ENCODE results near the gene LIX1.
"Not testable (repeated sequence)": the region's sequence is repeated elsewhere in the genome, so short reads cannot be mapped to it uniquely, and the experiment has no call there.

The LIX1 gene

DNA sequence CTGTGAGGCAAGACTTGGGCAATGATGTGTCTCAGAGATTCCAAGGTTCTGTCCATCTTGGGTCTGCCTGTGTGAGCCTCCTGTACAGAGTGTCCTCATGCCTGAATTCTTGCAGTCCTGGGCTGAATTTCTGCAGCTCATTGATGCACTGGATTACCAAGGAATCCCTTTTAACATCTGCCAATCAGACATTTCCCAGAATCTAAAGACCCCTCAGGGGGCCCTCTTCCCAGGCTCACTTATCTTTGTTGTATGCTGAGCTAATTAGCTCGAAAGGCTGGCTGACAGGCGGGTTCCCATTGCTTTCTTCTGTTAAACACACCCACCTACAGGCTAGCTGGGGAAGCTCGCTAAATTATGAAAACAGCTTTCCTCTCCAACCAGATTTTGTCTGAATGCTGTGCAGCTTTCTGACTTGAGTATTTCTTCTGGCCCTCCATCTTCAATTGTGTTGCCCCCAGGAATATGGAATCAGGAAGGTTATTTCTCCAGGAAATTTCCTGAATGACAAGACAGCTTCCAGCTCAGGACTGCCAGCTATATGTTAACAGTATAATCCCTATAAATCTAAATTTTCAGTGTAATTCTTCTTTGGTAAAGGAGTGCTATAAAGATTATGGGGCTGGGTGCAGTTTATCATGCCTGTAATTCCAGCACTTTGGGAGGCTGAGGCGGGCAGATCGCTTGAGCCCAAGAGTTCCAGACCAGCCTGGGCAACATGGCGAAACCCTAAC, at the start of gene LIX1:
LIX1 (minus strand) TSS at position 91 of the 734 bp plus-strand sequence; CDS start at position 56, 35 bp downstream.
- DNase-seq: no peak

DNA sequence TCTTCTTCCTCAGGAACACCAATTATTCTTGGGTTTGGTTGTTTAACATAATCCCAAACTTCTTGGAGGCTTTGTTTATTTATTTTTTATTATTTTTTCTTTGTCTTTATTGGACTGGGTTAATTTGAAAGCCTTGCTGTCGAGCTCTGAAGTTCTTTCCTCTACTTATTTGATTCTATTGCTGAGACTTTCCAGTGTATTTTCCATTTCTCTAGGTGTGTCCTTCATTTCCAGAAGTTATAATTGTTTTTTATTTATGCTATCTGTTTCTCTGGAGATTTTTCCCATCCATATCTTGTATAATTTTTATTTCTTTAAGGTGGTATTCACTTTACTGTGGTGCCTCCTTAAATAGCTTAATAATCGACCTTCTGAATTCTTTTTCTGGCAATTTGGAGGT, 49.5 kb upstream of the LIX1 start:
- no peak for DNase-seq

DNA sequence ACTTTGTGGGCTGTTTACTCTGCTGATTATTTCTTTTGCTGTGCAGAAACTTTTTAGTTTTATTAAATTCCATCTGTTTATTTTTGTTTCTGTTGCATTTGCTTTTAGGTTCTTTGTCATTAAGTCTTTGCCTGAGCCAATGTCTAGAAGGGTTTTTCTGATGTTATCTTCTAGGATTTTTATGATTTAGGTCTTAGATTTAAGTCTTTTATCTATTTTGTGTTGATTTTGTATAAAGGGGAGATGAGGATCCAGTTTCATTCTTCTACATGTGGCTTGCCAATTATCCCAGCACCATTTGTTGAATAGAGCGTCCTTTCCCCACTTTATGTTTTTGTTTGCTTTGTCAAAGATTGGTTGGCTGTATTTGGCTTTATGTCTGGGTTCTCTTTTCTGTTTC, 47.1 kb upstream of the LIX1 start:
- DNase-seq: not testable (repeated sequence)

DNA sequence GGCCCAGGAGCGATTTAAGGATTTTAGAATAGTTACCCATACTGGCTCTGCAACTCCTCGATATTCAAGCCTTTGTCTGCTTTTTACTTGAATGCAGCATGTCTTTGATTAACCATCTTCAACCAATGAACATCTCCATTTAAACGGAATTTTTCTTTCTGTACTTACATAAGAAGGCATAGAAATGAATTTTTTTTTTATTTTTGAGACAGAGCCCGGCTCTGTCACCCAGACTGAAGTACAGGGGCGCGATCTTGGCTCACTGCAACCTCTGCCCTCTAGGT, 41.5 kb upstream of the LIX1 start:
- no peak for DNase-seq

DNA sequence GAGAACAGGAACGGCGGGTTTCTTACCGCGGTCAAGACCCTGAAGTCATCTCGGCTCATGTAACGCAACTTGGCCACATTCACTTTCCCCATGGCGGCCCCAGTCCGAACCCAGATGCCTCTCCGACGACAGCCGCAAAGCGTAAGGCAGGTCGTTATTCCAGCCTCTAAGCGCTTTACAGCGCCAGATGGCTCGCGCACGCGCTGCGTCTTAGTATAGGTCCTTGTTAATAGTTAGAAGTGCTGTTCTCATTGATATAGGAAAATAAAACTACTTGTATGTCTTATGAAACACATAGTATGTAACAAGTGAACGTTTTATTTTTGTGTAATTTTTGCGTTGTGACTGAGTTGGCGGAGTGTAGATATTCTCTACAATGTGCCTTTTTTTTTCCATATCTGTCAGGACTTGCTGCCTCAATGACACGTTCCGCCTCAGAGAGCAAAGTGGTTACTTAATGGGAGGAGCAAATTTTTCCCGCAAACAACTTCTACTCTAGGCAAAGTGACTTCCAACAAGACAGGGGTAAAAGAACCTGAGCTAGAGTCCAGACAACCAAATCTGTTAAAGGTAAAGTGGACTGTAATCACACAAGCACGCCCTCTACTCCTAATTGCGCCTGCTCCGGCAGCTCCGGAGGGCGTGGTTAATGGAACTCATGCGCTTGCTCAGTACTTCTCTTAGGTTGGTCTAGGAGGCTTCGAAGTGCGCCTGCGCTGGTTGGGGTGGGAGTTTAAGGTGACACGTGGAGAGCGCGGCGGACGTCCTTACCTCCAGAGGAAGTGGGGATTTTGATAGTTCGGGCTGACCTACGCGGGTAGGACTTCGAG, 40.9 kb upstream of the LIX1 start, which contains the start of gene RIOK2:
RIOK2 (minus strand) TSS at position 148 of the 830 bp plus-strand sequence; CDS start at position 92, 56 bp downstream.
- peak; percentile 93 for DNase-seq

DNA sequence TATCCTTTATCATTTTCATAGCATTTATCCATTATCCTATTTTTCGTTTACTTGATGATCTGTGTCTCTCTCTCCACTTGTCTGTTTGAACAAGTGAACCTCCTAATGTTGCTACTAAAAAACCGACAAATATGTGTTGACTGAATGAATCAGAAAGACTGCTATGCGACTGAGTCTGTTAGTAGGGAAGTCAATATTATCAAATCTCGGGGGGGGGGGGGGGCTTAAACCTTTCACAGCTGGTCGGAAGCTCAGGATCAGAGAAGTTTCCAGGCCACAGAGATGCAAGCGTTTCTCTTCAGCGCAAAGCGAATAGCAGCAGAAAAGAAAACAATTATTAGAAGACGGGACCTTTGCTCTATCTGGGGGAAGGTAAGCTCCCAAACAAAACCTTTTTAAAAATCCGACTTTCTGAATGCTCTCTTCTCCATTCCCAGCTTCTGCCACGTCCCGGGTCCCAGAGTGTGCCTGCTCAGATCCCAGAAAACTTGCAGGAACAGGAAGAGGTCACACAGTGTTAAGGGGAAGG, 40.2 kb upstream of the LIX1 start:
- no peak for DNase-seq

DNA sequence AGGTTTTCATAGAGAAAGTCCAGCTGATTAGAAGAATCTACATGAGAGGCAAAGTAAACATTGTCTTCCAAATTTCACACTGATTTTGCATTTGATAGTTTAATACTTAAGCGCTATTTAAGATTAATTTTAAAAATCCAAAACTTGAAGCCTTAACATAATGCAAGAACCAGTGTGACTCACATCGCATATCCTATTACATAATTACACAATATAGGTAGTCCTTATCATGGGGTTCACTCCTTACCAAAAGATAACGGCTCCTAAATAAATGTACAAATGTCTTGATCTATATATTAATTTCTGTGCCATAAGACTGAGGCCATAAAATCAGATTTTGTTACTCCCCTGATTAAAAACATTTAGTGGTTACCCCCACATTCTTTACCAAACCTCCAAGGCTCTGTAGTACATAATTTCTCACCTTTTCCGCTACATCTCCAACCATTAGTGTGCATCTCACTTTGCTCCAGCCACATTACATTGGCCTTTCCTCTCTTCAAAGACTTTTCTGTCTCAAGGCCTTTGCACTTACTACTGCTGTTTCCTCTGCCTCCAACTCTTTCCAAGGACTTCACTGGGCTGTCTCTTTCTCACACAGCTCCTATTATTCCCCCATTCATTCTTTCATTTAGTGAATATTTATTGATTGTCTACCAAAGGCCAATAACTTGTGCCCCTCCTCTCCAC, 39.6 kb upstream of the LIX1 start:
- DNase-seq: no peak

DNA sequence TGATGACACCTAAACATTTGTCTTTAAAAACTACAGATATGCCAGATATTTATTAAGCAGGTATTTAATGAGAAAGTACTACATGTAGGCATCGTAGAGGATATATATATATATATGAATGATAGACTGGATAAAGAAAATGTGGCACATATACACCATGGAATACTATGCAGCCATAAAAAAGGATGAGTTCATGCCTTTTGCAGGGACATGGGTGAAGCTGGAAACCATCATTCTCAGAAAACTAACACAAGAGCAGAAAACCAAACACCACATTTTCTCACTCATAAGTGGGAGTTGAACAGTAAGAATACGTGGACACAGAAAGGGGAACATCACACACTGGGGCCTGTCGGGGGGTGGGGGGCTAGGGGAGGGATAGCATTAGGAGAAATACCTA, 37.0 kb upstream of the LIX1 start:
- DNase-seq: not testable (repeated sequence)

DNA sequence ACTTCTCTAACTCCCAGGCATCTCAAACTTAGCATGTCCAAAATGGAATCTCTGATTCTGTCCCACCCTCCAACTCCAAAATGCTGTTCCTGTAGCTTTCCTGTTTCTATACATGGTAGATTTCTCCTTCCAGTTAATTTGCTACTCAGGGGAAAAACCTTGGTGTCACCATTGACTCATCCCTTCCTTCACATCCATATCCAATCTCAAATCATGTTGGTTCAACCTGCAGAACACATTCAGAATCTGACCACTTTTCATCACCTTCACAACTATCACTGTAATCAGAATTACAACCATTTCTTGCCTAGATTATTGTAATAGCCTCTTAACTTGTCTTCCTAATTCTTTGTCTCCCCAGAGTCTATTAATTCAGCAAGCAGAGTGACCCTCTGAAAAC, 29.8 kb upstream of the LIX1 start:
- DNase-seq: no peak

DNA sequence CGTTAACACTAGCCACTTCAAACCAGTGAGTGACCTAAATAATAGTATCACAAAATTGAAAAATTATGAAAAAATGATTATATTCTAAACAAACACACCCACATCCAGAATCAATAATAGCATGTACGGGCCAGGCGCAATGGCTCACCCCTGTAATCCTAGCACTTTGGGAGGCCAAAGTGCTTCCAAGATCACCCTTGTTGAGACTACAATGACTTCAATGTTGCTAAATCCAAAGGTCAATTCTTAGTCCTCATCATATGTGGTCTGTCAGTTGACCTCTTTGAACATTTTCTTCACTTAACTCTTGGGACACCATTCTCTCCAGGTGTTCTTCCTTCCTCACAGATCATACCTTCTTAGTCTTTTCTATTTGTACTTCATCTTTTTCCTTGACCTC, 29.3 kb upstream of the LIX1 start:
- no peak for DNase-seq

DNA sequence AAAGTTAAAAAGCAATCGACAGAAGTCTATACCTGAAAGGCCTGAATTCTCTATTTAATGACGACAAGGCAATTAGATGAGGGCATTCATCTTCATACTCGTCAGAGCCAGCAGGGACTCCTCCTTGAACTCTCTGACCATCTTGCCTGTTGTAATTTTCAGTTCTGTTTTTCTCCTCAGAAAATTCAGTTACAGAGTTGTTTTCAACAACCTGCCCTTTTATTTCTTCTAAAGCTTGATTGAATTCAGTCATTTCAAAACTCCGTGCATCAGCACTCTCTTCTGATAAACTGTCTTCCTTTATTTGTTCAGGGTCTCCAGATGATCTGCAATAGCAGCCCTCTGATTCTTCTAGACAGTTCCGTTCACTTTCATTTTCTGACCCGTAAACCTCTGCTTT, 25.0 kb upstream of the LIX1 start:
- no peak for DNase-seq

DNA sequence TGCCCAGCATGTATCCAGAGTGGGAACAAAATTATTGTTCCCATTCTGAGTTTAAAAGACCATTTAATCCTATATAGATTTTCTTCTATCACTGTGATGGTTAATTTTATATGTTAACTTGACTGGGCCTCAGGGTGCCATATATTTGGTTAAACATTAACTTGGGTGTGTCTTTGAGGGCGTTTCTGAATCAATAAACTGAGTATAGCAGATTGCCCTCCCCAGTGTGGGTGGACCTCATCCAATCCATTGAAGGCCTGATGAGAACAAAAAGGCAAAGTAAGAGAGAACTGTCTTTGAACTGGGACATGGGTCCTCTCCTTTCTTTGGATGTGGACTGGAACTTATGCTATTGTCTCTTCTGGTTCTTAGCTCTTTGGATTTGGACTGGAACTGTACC, 23.3 kb upstream of the LIX1 start:
- no peak for DNase-seq

DNA sequence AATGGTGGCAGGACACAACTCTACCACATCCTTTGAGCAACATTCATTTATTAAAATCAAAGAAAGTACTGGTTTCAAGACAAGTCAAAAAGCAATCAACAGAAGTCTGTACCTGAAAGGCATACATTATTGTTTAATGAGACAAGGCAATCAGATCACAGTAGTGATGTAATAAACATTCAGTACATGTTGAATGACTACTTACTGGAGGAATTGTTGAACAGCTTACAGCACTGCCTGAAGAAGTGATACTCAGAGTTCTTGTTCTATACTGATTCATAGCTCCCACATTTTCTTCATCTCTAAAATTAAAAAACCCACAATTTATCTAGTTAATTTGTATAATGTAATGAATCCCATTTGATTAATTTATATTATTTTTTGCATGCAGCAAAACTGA, 22.4 kb upstream of the LIX1 start:
- no peak for DNase-seq

DNA sequence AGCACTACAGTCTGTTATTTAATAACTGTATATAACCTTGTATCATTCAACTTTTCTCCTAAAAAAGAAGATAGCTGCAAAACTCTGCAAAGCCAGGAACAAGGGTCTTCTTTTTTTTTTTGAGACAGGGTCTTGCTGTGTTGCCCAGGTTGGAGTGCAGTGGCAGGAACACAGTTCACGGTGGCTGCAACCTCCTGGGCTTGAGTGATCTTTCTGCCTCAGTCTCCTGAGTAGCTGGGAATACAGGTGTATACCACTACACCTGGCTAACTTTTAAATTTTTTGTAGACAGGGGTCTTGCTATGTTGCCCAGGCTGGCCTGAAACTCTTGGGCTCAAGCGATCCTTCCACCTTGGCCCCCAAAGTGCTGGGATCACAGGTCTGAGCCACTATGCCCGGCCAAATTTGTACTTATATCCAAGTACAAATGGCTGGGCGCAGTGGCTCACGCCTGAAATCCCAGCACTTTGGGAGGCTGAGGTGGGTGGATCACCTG, 21.4 kb upstream of the LIX1 start:
- no peak for DNase-seq

DNA sequence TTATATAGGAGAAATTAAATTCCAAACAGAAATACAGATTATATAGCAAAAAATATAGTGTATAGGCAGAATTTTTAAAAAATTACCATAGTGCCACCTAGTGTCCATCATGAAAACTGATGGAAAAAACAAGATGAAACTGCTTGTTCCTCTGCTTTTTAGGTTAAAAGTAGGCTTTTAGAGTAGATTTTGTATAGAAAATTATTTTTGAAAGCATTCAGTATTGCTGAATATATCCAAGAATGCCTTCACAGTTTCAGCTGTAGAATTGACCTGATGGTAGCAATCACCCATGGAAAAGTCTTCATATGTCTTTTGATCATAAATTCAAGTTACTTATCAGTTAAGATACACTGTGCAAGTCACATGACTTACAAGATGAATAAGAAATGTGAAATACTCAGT, 21.0 kb upstream of the LIX1 start:
- DNase-seq: no peak

DNA sequence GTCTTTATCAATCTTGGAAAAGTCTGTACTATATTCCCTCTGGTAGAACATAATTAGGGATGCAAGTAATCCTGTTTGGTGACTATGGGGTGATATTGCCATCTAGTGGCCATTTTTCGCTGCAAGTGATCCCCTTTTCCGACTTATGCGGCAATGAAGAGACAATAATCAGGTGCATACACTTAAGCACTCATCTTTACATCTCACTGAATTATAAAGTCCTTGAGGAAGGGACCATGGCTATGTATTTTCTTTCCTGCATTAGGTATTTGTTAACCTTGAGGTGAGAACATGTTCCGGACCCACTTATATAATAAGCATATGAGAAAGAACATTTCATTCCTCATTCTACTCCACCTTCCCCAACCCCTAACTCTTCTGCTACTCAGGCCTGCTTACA, 19.6 kb upstream of the LIX1 start:
- peak; percentile 32 for DNase-seq

DNA sequence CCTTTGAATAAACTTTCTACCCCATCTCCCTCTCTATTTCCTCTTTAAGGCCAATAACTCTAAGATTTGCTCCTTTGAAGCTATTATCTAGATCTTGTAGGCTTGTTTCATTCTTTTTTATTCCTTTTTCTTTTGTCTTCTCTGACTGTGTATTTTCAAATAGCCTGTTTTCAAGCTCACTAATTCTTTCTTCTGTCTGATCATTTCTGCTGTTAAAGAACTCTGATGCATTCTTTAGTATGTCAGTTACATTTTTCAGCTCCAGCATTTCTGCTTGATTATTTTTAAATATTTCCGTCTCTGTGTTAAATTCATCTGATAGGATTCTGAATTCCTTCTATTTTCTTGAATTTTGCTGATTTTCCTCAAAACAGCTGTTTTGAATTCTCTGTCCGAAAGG, 15.3 kb upstream of the LIX1 start:
- DNase-seq: no peak

DNA sequence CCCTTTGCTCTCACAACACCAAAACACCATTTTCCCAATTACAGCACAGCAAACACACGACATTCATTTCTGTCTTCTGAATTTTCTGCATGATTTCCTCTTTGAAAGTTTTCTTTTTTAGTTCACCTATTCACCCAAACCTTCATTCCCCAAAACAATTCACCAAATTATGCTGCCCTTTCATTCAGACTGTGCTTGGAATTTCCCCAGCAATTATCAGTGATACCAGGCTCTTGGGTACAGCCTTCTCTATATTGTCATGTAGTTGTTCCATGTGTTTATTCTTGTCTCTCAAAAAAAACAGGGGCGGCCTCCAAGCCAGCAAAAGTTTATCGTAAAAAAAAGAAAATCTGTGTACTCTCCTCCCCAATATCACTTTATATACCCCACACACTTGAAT, 9.0 kb upstream of the LIX1 start:
- DNase-seq: no peak

DNA sequence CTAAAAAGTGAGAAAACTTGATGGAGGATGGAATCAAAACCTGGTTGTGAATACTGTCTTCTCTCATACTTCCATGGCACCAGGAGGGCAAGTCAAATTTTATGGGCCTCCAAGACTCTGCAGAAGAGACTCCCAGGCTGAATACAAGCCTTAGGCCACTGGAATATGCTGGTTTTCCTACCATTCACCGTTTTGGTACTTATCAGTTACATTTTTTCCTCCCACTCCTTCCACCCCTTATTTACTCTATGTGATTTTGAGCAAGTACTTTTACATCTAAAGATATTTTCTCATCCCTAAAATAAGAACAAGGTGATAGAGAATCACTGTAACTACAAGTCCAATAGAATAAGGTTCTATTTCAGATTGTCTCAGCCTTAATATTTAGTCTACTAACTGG, 8.0 kb upstream of the LIX1 start:
- DNase-seq: no peak

DNA sequence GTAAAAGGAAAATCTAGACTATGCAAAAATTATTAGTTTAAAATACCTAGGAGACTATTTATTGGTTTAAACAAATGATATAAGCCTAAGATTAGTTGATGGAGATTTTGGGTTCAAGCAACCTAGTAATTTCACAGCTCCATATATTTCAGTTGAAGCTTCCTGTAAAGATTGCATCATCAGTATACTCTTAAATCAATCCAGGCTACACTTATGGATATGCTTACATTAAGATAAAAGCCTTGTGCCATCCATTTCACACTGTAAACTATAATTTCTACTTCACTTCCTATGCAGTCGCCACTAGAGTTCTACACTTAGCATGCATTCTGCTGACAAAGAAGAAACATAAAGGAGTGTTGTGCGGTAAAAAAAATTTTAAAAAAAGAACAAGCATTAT, 7.3 kb upstream of the LIX1 start:
- no peak for DNase-seq

DNA sequence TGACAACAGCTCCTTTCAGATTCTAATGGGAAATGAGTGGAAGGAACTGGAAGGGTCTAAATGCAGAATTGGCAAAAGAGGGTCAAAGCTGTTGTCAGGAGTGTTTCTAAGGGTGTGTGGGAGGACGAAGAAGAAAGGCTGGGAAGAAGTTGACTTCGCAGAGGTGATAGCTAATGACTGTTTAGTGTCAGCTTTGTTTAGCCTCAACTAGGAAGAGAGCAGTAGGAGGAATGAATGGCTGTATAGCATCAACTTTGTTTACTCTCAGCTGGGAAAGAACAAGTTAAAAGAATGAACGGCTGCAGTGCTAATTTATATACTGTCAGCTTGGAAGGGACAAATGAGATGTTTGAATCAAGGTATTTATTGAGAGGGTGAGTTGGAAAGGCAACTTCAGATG, 5.9 kb upstream of the LIX1 start:
- no peak for DNase-seq

DNA sequence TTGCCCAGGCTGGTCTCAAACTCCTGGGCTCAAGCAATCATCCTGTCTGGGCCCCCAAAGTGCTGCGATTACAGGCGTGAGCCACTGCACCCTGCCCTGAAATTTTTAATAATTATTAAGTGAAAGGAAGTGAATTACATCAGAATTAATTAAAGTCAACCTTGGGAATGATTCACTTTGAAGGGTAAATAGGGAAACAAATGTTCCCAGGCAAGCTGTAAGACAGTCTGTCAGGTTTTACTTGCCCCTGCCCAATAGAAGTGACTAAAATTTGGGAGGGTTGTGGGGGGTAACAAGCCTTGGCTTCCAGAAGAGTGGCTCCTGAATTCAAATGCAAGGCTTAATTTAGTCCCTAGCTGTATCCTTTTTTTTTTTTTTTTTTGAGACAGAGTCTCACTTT, 1.3 kb upstream of the LIX1 start:
- no peak for DNase-seq

DNA sequence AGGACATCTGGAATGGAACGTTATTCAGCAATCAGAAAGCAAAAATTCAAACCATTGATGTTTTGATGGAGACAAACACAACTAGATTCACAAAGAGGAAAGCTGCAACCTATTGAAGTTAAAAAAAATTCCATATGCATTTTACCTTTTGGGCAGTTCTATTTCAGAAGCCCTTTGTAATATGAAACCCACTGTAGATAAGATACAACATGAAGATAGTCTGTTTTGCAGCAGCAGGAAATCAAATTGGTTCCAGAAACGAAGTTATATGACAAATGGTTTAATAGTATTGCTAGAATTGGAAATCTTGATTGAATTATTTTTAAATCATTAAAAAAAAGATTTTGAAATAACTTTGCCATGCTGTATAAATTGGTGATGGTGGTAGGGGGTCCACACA, 872 bp downstream of the LIX1 start:
- no peak for DNase-seq

DNA sequence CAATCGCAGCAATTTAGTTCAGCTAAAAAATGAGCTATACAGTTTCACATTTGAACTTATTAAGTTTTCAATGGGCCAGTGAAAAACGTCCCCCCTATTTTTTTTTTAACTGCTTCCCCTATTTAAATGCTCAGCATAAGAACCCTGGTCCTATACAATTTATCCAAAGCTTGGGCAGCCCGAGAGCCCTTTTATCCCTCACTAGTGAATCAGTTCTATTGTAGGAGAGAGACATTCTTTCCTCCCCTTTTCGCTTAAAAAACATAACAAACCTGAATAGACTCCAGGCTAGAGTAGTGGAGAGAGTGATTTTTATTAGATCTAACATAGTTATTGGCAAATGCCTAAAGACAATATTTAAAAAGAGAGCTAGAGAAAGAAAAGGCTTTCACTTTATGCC, 1.4 kb downstream of the LIX1 start:
- DNase-seq: no peak
